ENCODE results near the gene CCDC81. TPM values are rescaled to one million over a fixed set of nuclear protein-coding genes. Genes with fewer than 3 reads are reported as not detected.

The CCDC81 gene
- total RNA-seq, 1 experiment from 2014 or later, result 0.33 TPM

GRCh38 chr11:86453290-86454030, 78.8 kb downstream of the CCDC81 start:
- intact Hi-C loops (cut with micrococcal nuclease; ENCODE audit: unreplicated experiment), result no loop called here
- no TSS peak for BruUV-seq (replicated peaks)
- H3K9me3 Mint-ChIP-seq (ENCODE audit: low read depth, unreplicated experiment), result no peaks in the 10 kb centered on the region
- TF ChIP-seq CTCF (IDR thresholded peaks at IDR 0.05; ENCODE audit: unreplicated experiment), result no peak
- no peaks in the 10 kb centered on the region for H3K27me3 Mint-ChIP-seq (ENCODE audit: unreplicated experiment)
- DNase-seq, result no peak
- H3K27ac Mint-ChIP-seq (ENCODE audit: unreplicated experiment), result no peak overlapping the region
- CTCF ChIA-PET, result no interaction called here
- H3K4me1 Mint-ChIP-seq (ENCODE audit: low read depth, unreplicated experiment), result peaks cover 11% of the 10 kb centered on the region
- H3K36me3 Mint-ChIP-seq (ENCODE audit: insufficient read depth, unreplicated experiment), result peaks cover 8% of the 10 kb centered on the region
- H3K4me3 Mint-ChIP-seq (ENCODE audit: low read depth, unreplicated experiment), result no peak overlapping the region

GRCh38 chr11:86456075-86456939, 81.6 kb downstream of the CCDC81 start:
- H3K4me3 Mint-ChIP-seq (ENCODE audit: low read depth, unreplicated experiment), result no peak overlapping the region
- H3K9me3 Mint-ChIP-seq (ENCODE audit: low read depth, unreplicated experiment), result no peaks in the 10 kb centered on the region
- no peaks in the 10 kb centered on the region for H3K27me3 Mint-ChIP-seq (ENCODE audit: unreplicated experiment)
- intact Hi-C loops (cut with micrococcal nuclease; ENCODE audit: unreplicated experiment), result loop anchor here (1.0 to 5.0 kb wide), 4 partner anchors 116 to 462 kb away; no protein-coding TSS in a partner anchor
- CTCF ChIA-PET, result interaction anchor here (0.6 to 1.4 kb wide), 3 partner anchors 8 to 152 kb away, joined by 3 to 8 read pairs (median 4); no protein-coding TSS in a partner anchor
- DNase-seq, result peak; percentile 72
- no peak overlapping the region for H3K27ac Mint-ChIP-seq (ENCODE audit: unreplicated experiment)
- peak; percentile 84 for TF ChIP-seq CTCF (IDR thresholded peaks at IDR 0.05; ENCODE audit: unreplicated experiment)
- no TSS peak for BruUV-seq (replicated peaks)
- peaks cover 10% of the 10 kb centered on the region for H3K36me3 Mint-ChIP-seq (ENCODE audit: insufficient read depth, unreplicated experiment)
- H3K4me1 Mint-ChIP-seq (ENCODE audit: low read depth, unreplicated experiment), result peaks cover 39% of the 10 kb centered on the region

GRCh38 chr11:86458294-86459001, 83.8 kb downstream of the CCDC81 start:
- Mint-ChIP-seq H3K9me3 (ENCODE audit: low read depth, unreplicated experiment) (no peaks in the 10 kb centered on the region), H3K27ac (ENCODE audit: unreplicated experiment) (peak overlapping the region; percentile 26), H3K4me3 (ENCODE audit: low read depth, unreplicated experiment) (no peak overlapping the region), H3K27me3 (ENCODE audit: unreplicated experiment) (no peaks in the 10 kb centered on the region), H3K36me3 (ENCODE audit: insufficient read depth, unreplicated experiment) (peaks cover 10% of the 10 kb centered on the region), H3K4me1 (ENCODE audit: low read depth, unreplicated experiment) (peaks cover 42% of the 10 kb centered on the region)
- TF ChIP-seq CTCF (IDR thresholded peaks at IDR 0.05; ENCODE audit: unreplicated experiment), result no peak
- intact Hi-C loops (cut with micrococcal nuclease; ENCODE audit: unreplicated experiment), result loop anchor here (5.0 kb wide), 2 partner anchors 114 to 149 kb away; no protein-coding TSS in a partner anchor
- BruUV-seq (replicated peaks), result no TSS peak
- CTCF ChIA-PET, result interaction anchor here (0.6 kb wide), 1 partner anchor 45 kb away, joined by 5 read pairs; no protein-coding TSS in a partner anchor
- DNase-seq, result no peak

GRCh38 chr11:86459002-86459385, 84.3 kb downstream of the CCDC81 start:
- no peak for DNase-seq
- Mint-ChIP-seq H3K27ac (ENCODE audit: unreplicated experiment) (peak overlapping the region; percentile 26), H3K36me3 (ENCODE audit: insufficient read depth, unreplicated experiment) (peaks cover 10% of the 10 kb centered on the region), H3K4me1 (ENCODE audit: low read depth, unreplicated experiment) (peaks cover 42% of the 10 kb centered on the region), H3K4me3 (ENCODE audit: low read depth, unreplicated experiment) (no peak overlapping the region), H3K27me3 (ENCODE audit: unreplicated experiment) (no peaks in the 10 kb centered on the region), H3K9me3 (ENCODE audit: low read depth, unreplicated experiment) (no peaks in the 10 kb centered on the region)
- no peak for TF ChIP-seq CTCF (IDR thresholded peaks at IDR 0.05; ENCODE audit: unreplicated experiment)
- no TSS peak for BruUV-seq (replicated peaks)
- CTCF ChIA-PET, result no interaction called here
- intact Hi-C loops (cut with micrococcal nuclease; ENCODE audit: unreplicated experiment), result loop anchor here (5.0 kb wide), 2 partner anchors 113 to 148 kb away; no protein-coding TSS in a partner anchor
